IPS-NIHi7 (cell line): ENCODE data around the gene FAM117B.
"Not testable (repeated sequence)": the region's sequence is repeated elsewhere in the genome, so short reads cannot be mapped to it uniquely, and the experiment has no call there.

Source experiments
- DNase-seq: peaks from one replicate; pipeline ENCODE4 v3.0.0; 2012; ENCODE audit warnings: mixed read lengths; ENCODE audit errors: extremely low spot score

FAM117B gene

GRCh38 chr2:202703091-202703490 is 68.3 kb downstream of the FAM117B start:
- no peak for DNase-seq

- no peak for DNase-seq
These were observed 69.5 kb downstream of the FAM117B start for GRCh38 chr2:202704248-202704647.

- no peak for DNase-seq
These were observed 70.8 kb downstream of the FAM117B start for GRCh38 chr2:202705446-202706020.

- DNase-seq, result not testable (repeated sequence)
These were observed 80.5 kb downstream of the FAM117B start for GRCh38 chr2:202714971-202715935.

- no peak for DNase-seq
These were observed 81.4 kb downstream of the FAM117B start for GRCh38 chr2:202716114-202716718.

- DNase-seq, result no peak
These were observed 82.3 kb downstream of the FAM117B start for GRCh38 chr2:202716953-202717597.

- no peak for DNase-seq
These were observed 83.0 kb downstream of the FAM117B start for GRCh38 chr2:202717598-202718310.

GRCh38 chr2:202718614-202719013 is 83.8 kb downstream of the FAM117B start:
- DNase-seq, result peak; percentile 19

GRCh38 chr2:202720226-202720625 is 85.5 kb downstream of the FAM117B start:
- no peak for DNase-seq

- DNase-seq, result no peak
These were observed 86.9 kb downstream of the FAM117B start for GRCh38 chr2:202721621-202722020.

- DNase-seq, result no peak
These were observed 89.0 kb downstream of the FAM117B start for GRCh38 chr2:202723746-202724145.

GRCh38 chr2:202726070-202726469 is 91.3 kb downstream of the FAM117B start:
- no peak for DNase-seq

GRCh38 chr2:202736826-202737225 is 102.1 kb downstream of the FAM117B start:
- DNase-seq, result no peak

- DNase-seq, result no peak
These were observed 108.8 kb downstream of the FAM117B start for GRCh38 chr2:202743613-202744012.

- no peak for DNase-seq
These were observed 114.7 kb downstream of the FAM117B start for GRCh38 chr2:202749477-202749876.

- no peak for DNase-seq
These were observed 116.1 kb downstream of the FAM117B start for GRCh38 chr2:202750763-202751427.

- DNase-seq, result no peak
These were observed 117.3 kb downstream of the FAM117B start for GRCh38 chr2:202752071-202752470.

- no peak for DNase-seq
These were observed 120.2 kb downstream of the FAM117B start for GRCh38 chr2:202754936-202755335.

- no peak for DNase-seq
These were observed 121.8 kb downstream of the FAM117B start for GRCh38 chr2:202756598-202756997.

GRCh38 chr2:202757339-202757738 is 122.6 kb downstream of the FAM117B start:
- no peak for DNase-seq

- no peak for DNase-seq
These were observed 123.4 kb downstream of the FAM117B start for GRCh38 chr2:202758128-202758527.
